HG03565 (cell line): ENCODE measurements around the gene CLDN34.

Experiments
- ATAC-seq: cut with Tn5 transposase; IDR thresholded peaks from one replicate; pipeline ENCODE4 v1.9.1; 2021; ENCODE audit warnings: mild to moderate bottlenecking, moderate library complexity; ENCODE audit not compliant: unreplicated experiment

The CLDN34 gene

DNA sequence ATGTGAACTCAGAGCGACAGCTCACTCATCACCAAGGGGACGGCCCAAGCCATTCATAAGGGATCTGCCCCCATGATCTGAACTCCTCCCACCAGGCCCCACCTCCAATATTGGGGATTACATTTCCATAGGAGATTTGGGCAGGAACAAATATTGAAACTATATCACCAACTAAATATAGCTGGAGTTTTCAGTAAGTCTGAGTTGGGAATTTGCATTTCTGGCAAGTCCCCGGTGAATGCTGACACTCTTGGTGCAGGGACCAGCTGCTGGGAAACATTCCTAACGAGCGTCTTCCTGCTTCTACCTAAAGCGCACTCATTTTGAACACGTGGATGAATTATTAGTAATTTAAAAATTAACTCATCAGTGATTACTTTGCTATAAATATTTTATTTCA is 13.2 kb downstream of the CLDN34 start:
- ATAC-seq: no peak

- no peak for ATAC-seq
Observed at GRCh38 chrX:9980927-9981326, 13.8 kb downstream of the CLDN34 start.

GRCh38 chrX:9983441-9983840 is 16.3 kb downstream of the CLDN34 start:
- ATAC-seq: no peak

GRCh38 chrX:9983846-9984245 is 16.7 kb downstream of the CLDN34 start:
- ATAC-seq: no peak

DNA sequence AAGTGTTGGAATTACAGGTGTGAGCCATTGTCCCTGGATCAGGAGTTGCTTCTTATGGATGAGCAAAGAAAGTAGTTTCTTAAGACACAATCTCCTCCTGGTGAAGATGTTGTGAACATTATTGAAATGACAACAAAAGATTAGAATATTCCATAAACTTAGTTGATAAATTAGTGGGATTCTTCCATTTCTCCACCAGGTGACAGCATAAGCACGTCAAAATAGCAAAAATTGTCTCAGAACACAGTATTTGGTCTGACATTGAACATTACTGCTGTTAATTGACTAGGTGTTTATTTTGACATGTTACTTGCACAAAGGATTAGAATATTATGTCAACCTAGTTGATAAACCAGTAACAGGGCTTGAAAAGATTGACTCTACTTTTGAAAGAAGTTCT is 21.6 kb downstream of the CLDN34 start:
- no peak for ATAC-seq

- ATAC-seq: no peak
Observed at GRCh38 chrX:9992061-9992460, 24.9 kb downstream of the CLDN34 start.

DNA sequence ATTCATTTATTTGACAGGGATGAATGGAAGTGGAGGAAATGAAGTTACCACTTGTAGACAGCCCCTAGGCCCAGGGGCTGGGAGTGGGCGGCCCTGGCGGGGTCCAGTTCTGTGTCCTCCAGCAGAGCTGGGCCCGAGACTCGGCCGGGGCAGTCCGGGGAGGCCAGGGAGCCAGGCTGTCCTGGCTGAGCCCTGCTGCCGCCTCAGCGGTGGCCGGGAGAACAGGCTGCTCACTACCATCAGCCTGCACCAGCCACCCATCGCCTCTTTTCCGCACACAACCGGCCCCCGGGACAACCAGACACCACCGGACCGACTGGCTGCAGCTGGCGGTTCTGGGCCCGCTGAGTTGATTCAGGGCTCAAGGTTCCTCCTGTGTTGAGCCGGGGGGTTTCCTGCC is 25.6 kb downstream of the CLDN34 start:
- ATAC-seq: no peak

GRCh38 chrX:9995855-9996339 is 28.7 kb downstream of the CLDN34 start:
- ATAC-seq: no peak

GRCh38 chrX:9997041-9997440 is 29.9 kb downstream of the CLDN34 start:
- no peak for ATAC-seq

DNA sequence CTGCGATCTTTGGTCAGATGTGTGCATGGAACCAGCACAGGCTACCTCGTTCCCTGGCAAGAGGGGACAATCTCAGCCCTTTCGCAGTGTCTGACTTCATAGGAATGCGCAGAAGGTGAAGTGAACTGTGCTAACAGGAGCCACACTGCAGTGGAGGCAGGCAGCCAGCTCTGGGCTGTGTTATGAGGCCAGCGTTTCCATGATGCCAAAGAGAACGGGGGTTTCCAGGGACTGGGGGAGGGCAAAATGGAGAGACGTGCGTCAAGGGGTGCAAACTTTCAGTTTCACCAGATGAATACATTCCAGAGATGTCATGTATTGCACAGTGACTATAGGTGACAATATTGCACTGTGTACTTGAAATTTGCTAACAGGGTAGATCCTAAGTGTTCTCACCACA is 30.4 kb downstream of the CLDN34 start:
- no peak for ATAC-seq

- no peak for ATAC-seq
Observed at GRCh38 chrX:10001496-10001895, 34.3 kb downstream of the CLDN34 start.

DNA sequence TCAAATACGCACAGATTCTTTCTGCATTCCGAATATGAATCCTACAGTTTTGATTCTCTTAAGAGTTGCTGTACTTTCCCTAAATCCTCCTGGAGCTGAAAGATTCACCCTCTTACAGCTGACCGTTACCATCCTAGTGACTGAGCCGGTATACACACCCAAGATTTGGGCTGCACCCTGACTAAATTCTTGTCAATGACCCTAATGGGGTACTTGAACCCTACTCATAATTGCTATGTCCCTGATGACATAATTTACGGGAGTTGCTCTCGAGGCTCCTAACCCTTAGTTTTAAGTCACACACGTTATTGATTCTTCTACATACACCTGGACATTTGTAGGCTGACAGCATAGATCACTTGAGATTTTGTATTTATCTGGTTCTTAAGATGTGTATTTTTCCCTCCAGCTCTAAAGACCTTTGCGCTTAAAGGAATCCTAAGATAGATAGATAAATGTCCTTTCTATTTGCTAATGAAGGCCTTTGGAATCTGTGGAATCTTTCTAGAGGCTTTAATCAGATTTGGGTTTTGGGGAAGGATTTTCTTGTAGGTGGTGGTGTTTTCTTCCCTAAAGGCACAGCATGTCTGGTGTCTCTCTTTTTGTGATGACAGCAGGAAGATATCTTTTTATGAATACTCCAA is 37.8 kb downstream of the CLDN34 start:
- ATAC-seq: no peak

GRCh38 chrX:10006086-10006485 is 38.9 kb downstream of the CLDN34 start:
- no peak for ATAC-seq

DNA sequence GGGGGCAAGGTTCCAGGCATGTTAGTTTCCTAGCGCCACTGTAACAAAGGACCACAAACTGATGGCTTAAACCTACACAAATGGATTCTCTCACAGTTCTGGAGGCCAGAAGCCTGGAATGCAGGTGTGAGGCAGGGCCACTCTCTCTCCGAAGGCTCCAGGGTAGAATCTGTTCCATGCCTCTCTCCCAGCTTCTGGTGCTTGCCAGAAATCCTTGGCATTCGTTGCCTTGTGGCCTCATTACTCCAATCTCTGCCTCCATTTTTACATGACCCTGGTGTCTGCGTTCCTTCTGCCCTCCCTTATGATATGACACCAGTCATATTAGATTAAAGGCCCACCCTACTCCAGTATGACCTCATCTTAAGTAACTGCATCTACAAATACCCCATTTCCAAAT is 39.6 kb downstream of the CLDN34 start:
- ATAC-seq: no peak

DNA sequence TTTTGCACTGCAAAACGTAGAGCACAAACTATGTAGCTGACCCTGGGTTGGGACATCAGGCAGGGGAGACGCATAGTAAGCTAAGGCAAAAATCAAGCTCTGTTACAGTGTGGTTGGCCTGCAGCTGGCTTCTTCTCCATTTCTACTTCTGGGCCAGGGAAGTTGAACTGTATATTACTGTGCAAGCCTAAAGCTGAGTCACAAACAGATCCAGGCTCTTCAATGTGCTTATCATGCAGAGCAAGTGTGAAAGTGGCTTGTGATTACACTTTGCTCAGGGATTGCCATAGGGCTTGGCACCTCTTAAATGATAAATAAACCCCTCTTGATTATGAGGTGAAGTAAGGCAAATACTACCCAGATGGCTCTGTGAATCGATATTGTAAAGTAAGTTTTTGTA is 40.5 kb downstream of the CLDN34 start:
- no peak for ATAC-seq

- ATAC-seq: no peak
Observed at GRCh38 chrX:10008483-10009056, 41.4 kb downstream of the CLDN34 start.

GRCh38 chrX:10009741-10010140 is 42.6 kb downstream of the CLDN34 start:
- no peak for ATAC-seq

GRCh38 chrX:10010686-10011085 is 43.5 kb downstream of the CLDN34 start:
- ATAC-seq: no peak

GRCh38 chrX:10011261-10011931 is 44.2 kb downstream of the CLDN34 start:
- ATAC-seq: no peak

DNA sequence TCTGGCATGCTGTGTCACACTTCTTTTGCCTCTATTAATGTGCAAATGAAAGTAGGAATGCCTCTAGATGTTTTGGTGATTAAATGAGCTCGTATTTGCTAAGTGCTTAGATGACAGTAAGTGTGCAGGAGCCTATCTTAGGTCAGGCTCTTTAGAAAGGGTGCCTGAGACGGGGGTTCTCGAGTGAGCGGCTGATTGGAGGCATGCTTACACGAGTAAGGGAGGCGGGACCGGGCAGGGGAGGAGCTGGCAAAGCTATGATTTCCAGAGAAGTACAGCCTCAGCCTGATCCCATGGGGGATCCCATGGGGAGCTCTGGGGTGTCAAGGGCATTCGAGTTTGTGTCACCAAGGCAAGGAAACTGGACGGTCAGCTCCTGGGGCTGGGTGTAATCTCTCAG is 44.8 kb downstream of the CLDN34 start:
- ATAC-seq: no peak

DNA sequence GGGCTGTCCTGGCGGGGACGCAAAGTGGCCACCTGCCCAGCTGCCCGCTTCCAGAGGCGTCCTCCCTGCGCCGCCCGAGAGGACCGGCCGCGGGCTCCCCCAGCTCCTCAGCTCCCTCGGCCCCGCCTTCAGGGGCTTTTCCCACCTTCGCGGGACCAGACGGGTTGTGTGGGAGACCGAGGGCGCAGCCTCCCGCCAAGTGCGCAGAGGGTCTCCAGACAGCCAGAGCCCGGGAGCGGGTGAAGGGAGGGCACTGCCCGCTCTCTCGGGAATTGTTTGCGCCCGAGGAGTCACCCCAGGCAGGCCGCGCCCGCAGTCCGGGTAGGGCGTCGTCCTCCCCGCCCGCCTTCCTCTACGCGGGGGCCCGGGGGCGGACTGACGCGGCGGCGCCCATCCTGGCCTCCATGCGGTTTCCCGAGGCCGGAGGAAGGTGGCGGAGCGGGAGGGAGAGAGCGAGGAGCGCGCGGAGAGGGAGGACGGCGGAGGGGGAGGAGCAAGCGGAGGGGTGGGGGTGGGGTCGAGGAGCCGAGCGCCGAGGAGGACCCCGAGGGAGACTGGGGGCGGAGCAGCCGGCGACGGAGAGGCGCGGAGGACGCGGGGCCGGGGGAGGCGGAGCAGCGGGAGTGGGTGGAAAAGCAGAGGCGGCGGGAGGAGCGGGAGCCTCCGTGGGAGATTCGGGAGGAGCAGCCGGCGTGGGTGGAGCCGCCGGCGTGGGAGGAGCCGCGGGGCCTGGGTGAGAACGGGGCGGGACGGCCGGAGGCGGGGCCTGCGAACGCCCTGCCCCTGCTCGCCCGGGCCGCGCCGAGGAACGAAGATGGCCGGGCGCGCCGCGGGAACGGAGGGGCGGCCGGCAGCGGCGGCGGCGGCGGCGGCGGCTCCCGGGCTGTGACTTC is 47.5 kb downstream of the CLDN34 start:
- peak; percentile 56 for ATAC-seq
